B cell (primary cell): ENCODE data around the gene ZBTB12. TPM values are rescaled to one million over a fixed set of nuclear protein-coding genes. Genes with fewer than 3 reads are reported as not detected.
"Not testable (repeated sequence)": the region's sequence is repeated elsewhere in the genome, so short reads cannot be mapped to it uniquely, and the experiment has no call there.

Source experiments
- ATAC-seq: fragments of 200-7000 bp; cut with Tn5 transposase; one replicate; pipeline ENCODE4 v1.10.0; 2021; ENCODE audit warnings: low read depth, mild to moderate bottlenecking, moderate number of reproducible peaks, moderate library complexity
- CTCF ChIA-PET: fragments of 350-600 bp; sonication (Branson Sonifier 250); formaldehyde crosslinking; loops from one replicate; lab custom pipeline; 2021; ENCODE audit warnings: antibody characterized with exemption, inconsistent platforms; lab: Charles Lee
- POLR2A ChIA-PET: fragments of 350-600 bp; sonication (Branson Sonifier 250); formaldehyde crosslinking; loops from one replicate; lab custom pipeline; 2021; ENCODE audit warnings: antibody characterized with exemption; lab: Charles Lee
- DNase-seq: peaks from one replicate; pipeline ENCODE4 v3.0.0; 2013
- H2AFZ ChIP-seq: 2 replicates; pipeline ENCODE4 v1.6.1; 2012; ENCODE audit warnings: mild to moderate bottlenecking, low read depth, low read length; ENCODE audit not compliant: insufficient read depth, poor library complexity, severe bottlenecking
- H3K27ac ChIP-seq, 2 donors: 1 replicate in 1 of 2; 2 replicates in 1 of 2; pipeline ENCODE4 v1.5.1; 2012 to 2013; ENCODE audit warnings: low read length in 2 of 2, mild to moderate bottlenecking in 2 of 2, moderate library complexity in 1 of 2
- H3K27me3 ChIP-seq, 4 experiments: fragments of 200-600 bp in 1 of 4; sonication (generic) in 1 of 4; replicated peaks in 1 of 4; 1 replicate in 2 of 4; 2 replicates in 2 of 4; pipeline versions ENCODE4 v1.6.1 to v1.7.0; 2013 to 2016; ENCODE audit warnings: low read length in 3 of 4, mild to moderate bottlenecking in 2 of 4, mixed read lengths in 1 of 4, moderate library complexity in 1 of 4; ENCODE audit not compliant: insufficient read depth in 4 of 4, control insufficient read depth in 3 of 4; ENCODE audit errors: control extremely low read depth in 1 of 4
- H3K36me3 ChIP-seq, 2 experiments: replicated peaks in 1 of 2; 1 replicate in 1 of 2; 2 replicates in 1 of 2; pipeline versions ENCODE4 v1.6.1 to v1.7.1; 2013; ENCODE audit warnings: low read length in 1 of 2; ENCODE audit not compliant: insufficient read depth in 2 of 2, control insufficient read depth in 1 of 2; ENCODE audit errors: control extremely low read depth in 1 of 2, extremely low read depth in 1 of 2
- H3K4me1 ChIP-seq, 2 donors: fragments of 200-600 bp in 1 of 2; sonication (generic) in 1 of 2; 1 replicate in 1 of 2; 2 replicates in 1 of 2; pipeline versions ENCODE4 v1.5.1 to v1.6.1; 2013 to 2017; ENCODE audit warnings: low read length in 2 of 2; ENCODE audit not compliant: control insufficient read depth in 2 of 2, insufficient read depth in 2 of 2
- H3K4me2 ChIP-seq: replicated peaks from 2 replicates; pipeline ENCODE3; 2012; ENCODE audit warnings: mild to moderate bottlenecking, low read depth, low read length; ENCODE audit not compliant: poor library complexity, severe bottlenecking
- H3K4me3 ChIP-seq, 5 experiments: fragments of 200-600 bp in 1 of 5; sonication (generic) in 1 of 5; 1 replicate in 3 of 5; 2 replicates in 2 of 5; pipeline versions ENCODE4 v1.5.1 to v1.7.0; 2011 to 2016; ENCODE audit warnings: low read length in 4 of 5, mild to moderate bottlenecking in 4 of 5, low read depth in 2 of 5, control low read depth in 1 of 5, moderate library complexity in 1 of 5; ENCODE audit not compliant: insufficient read depth in 1 of 5; ENCODE audit errors: control extremely low read depth in 1 of 5, extremely low read depth in 1 of 5
- H3K79me2 ChIP-seq: fragments of 200-600 bp; sonication (generic); one replicate; pipeline ENCODE4 v1.6.0; 2016; ENCODE audit warnings: low read length; ENCODE audit not compliant: control insufficient read depth, insufficient read depth
- H3K9ac ChIP-seq: fragments of 200-600 bp; sonication (generic); 2 replicates; pipeline ENCODE4 v1.6.1; 2017; ENCODE audit warnings: mild to moderate bottlenecking, low read length, moderate library complexity
- H3K9me3 ChIP-seq, 3 donors: one replicate each; pipeline versions ENCODE4 v1.6.1 to v1.7.1; 2013; ENCODE audit warnings: low read length in 2 of 3; ENCODE audit not compliant: control insufficient read depth in 2 of 3, insufficient read depth in 1 of 3; ENCODE audit errors: control extremely low read depth in 1 of 3
- H4K20me1 ChIP-seq: 2 replicates; pipeline ENCODE4 v1.6.0; 2012; ENCODE audit warnings: mild to moderate bottlenecking, low read length; ENCODE audit not compliant: insufficient read depth, control insufficient read depth, poor library complexity, severe bottlenecking
- H3K27ac Mint-ChIP-seq: one replicate; pipeline ENCODE4 v1.8.0; 2021; ENCODE audit warnings: mixed read lengths
- H3K27me3 Mint-ChIP-seq: one replicate; pipeline ENCODE4 v1.8.0; 2021; ENCODE audit warnings: mixed read lengths
- H3K4me1 Mint-ChIP-seq: one replicate; pipeline ENCODE4 v1.8.0; 2021; ENCODE audit warnings: mixed read lengths
- H3K4me3 Mint-ChIP-seq: one replicate; pipeline ENCODE4 v1.8.0; 2021; ENCODE audit warnings: mixed read lengths
- H3K9me3 Mint-ChIP-seq: one replicate; pipeline ENCODE4 v1.8.0; 2022; ENCODE audit warnings: mixed read lengths; ENCODE audit not compliant: insufficient read depth
- EZH2 ChIP-seq: IDR thresholded peaks from 2 replicates; pipeline ENCODE4 v1.6.1; 2012; ENCODE audit warnings: borderline replicate concordance, low read depth, mild to moderate bottlenecking, moderate library complexity, low read length; ENCODE audit not compliant: insufficient read depth, poor library complexity, severe bottlenecking
- WGBS: methylation state at CpG from one replicate; pipeline ENCODE4 v1.1.5; 2013; ENCODE audit warnings: missing lambda C conversion rate; ENCODE audit not compliant: insufficient coverage; 5-methylcytosine and 5-hydroxymethylcytosine counted together
- intact Hi-C: fragments of 100-400 bp; cut with micrococcal nuclease; formaldehyde crosslinking; loops from one replicate; pipeline ENCODE4 v1.10.0; 2022
- polyA plus RNA-seq: library from polyadenylated mRNA; depleted of rRNA; stranded (reverse); fragments of >200 nt; gene quantifications from 2 replicates; pipeline ENCODE4 v1.2.3, GENCODE V29; 2012
- total RNA-seq, 2 donors: library from RNA; stranded (reverse); fragments of 120-200 nt in 1 of 2; gene quantifications; 1 replicate in 1 of 2; 2 replicates in 1 of 2; pipeline versions ENCODE4 v1.2.3 to v1.2.4, GENCODE V29; 2013 to 2022
- TF ChIP-seq, protein P1 (sequence below): fragments of 200-600 bp; IDR thresholded peaks from one replicate; pipeline ENCODE4 v1.8.0; 2022; ENCODE audit warnings: antibody characterized with exemption, mild to moderate bottlenecking

ZBTB12 gene
- total and polyA plus RNA-seq, 2 donors (not counting 1 experiment from before 2014, with no cell fraction given) = 1.4 to 8.9 TPM

DNA sequence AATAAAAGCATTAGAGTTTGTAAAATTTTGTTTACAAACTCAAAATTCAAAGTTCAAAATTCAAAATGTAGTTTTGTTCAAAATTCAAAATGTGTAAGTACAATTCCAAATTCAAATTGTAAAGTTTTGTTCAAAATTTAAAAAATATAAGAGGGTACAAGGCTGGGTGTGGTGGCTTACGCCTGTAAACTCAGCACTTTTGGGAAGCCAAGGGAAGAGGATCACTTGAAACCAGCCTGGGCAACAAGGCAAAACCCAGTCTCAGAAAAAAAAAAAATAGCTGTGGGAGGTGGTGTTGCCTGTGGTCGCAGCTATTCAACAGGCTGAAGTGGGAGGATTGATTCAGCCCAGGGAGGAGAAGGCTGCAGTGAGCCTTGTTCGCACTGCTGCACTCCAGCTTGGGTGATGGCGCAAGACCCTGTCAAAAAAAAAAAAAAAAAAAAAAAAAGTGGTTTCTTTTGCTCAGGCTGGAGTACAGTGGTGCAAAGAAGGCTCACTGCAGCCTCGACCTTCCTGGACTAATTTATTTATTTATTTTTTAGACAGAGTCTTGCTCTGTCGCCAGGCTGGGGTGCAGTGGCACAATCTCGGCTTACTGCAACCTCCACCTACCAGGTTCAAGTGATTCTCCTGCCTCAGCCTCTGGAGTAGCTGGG lies 5.4 kb upstream of the ZBTB12 start:
- Histone ChIP-seq H3K4me2 (no peak overlapping the region), H3K9me3 (no peaks in the 10 kb centered on the region), H3K9ac (no peak overlapping the region), H3K4me3 (no peak overlapping the region), H2AFZ (no peak overlapping the region), H3K36me3 (no peaks in the 10 kb centered on the region), H3K27ac (no peak overlapping the region), H3K27me3 (no peaks in the 10 kb centered on the region), H4K20me1 (no peaks in the 10 kb centered on the region), H3K4me1 (peaks cover 7 to 8% of the 10 kb centered on the region in 2 donors), H3K79me2 (no peaks in the 10 kb centered on the region)
- DNase-seq (no peak), ATAC-seq (no peak)
- intact Hi-C loops = no loop called here
- ChIA-PET CTCF (interaction anchor here (0.6 to 0.7 kb wide), 2 partner anchors 369 to 671 kb away, joined by 3 read pairs; no protein-coding TSS in a partner anchor), POLR2A (no interaction called here)
- 37% methylated on average over 3 of the region's 7 CpGs for WGBS
- Mint-ChIP-seq H3K4me1 (peaks cover 10% of the 10 kb centered on the region), H3K9me3 (no peaks in the 10 kb centered on the region), H3K27me3 (peaks cover 11% of the 10 kb centered on the region), H3K4me3 (no peak overlapping the region), H3K27ac (no peak overlapping the region)
- TF ChIP-seq, protein P1, sequence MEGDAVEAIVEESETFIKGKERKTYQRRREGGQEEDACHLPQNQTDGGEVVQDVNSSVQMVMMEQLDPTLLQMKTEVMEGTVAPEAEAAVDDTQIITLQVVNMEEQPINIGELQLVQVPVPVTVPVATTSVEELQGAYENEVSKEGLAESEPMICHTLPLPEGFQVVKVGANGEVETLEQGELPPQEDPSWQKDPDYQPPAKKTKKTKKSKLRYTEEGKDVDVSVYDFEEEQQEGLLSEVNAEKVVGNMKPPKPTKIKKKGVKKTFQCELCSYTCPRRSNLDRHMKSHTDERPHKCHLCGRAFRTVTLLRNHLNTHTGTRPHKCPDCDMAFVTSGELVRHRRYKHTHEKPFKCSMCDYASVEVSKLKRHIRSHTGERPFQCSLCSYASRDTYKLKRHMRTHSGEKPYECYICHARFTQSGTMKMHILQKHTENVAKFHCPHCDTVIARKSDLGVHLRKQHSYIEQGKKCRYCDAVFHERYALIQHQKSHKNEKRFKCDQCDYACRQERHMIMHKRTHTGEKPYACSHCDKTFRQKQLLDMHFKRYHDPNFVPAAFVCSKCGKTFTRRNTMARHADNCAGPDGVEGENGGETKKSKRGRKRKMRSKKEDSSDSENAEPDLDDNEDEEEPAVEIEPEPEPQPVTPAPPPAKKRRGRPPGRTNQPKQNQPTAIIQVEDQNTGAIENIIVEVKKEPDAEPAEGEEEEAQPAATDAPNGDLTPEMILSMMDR = no peak
- TF ChIP-seq EZH2 = no peak

DNA sequence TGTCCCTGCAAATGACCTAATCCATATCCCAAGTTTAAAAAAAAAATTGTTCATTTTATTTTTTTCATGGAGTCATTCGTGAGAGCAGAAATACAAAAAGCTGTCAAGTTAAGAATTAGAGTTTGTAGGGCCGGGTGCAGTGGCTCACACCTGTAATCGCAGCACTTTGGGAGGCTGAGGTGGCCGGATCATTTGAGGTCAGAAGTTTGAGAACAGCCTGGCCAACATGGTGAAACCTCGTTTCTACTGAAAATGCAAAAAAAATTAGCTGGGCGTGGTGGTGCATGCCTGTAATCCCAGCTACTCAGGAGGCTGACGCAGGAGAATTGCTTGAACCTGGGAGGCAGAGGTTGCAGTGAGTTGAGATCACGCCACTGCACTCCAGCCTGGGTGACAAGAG lies 4.8 kb upstream of the ZBTB12 start:
- H3K27ac Mint-ChIP-seq, H3K79me2 ChIP-seq, intact Hi-C loops, H3K4me3 ChIP-seq, H3K36me3 ChIP-seq, DNase-seq, H3K27me3 Mint-ChIP-seq, ATAC-seq, H3K9me3 Mint-ChIP-seq, H4K20me1 ChIP-seq, H3K27ac ChIP-seq, H3K9me3 ChIP-seq, H3K27me3 ChIP-seq, H2AFZ ChIP-seq, POLR2A ChIA-PET, H3K4me3 Mint-ChIP-seq, H3K4me2 ChIP-seq, H3K4me1 ChIP-seq, H3K9ac ChIP-seq: not testable (repeated sequence)
- peaks cover 10% of the 10 kb centered on the region for H3K4me1 Mint-ChIP-seq
- CTCF ChIA-PET = interaction anchor here (0.6 to 0.7 kb wide), 2 partner anchors 368 to 670 kb away, joined by 3 read pairs; no protein-coding TSS in a partner anchor
- 88% methylated on average over 5 of the region's 8 CpGs for WGBS
